OCI-LY7 (cell line): ENCODE results near the gene FLRT1.

Experiments
- CTCF ChIP-seq: fragments of 200-600 bp; sonication (generic); conservative IDR thresholded peaks from 2 replicates; pipeline ENCODE4 v1.5.1; 2014; ENCODE audit warnings: mild to moderate bottlenecking, antibody characterized with exemption, low read length, moderate library complexity, mixed read lengths
- EZH2phosphoT487 ChIP-seq: fragments of 200-600 bp; sonication (generic); IDR thresholded peaks from 2 replicates; pipeline ENCODE4 v1.6.1; 2018; ENCODE audit warnings: low read depth, borderline replicate concordance, mild to moderate bottlenecking, mixed run types, antibody characterized with exemption, low read length, moderate library complexity, mixed read lengths

- no peak for TF ChIP-seq CTCF
- TF ChIP-seq EZH2phosphoT487 = no peak
Observed at GRCh38 chr11:64039012-64039665, 3.4 kb downstream of the FLRT1 start.
